Muscle of leg (tissue), 11 donors: ENCODE data around the gene SLC35E2B. TPM values are rescaled to one million over a fixed set of nuclear protein-coding genes. Genes with fewer than 3 reads are reported as not detected.
A peak's percentile ranks its signal among the peaks of the same experiment; 100 is the strongest.

Experiments used
- DNase-seq: peaks from one replicate; pipeline ENCODE4 v3.0.0; 2013
- H3K27ac ChIP-seq: one replicate; pipeline ENCODE4 v1.5.1; 2013; ENCODE audit warnings: mild to moderate bottlenecking, low read length, control low read depth
- H3K27me3 ChIP-seq: one replicate; pipeline ENCODE4 v1.6.1; 2013; ENCODE audit warnings: low read length; ENCODE audit not compliant: control insufficient read depth, insufficient read depth
- H3K36me3 ChIP-seq: one replicate; pipeline ENCODE4 v1.6.1; 2013; ENCODE audit warnings: low read length; ENCODE audit not compliant: control insufficient read depth, insufficient read depth
- H3K4me1 ChIP-seq: one replicate; pipeline ENCODE4 v1.6.1; 2013; ENCODE audit warnings: low read length; ENCODE audit not compliant: control insufficient read depth, insufficient read depth
- H3K4me3 ChIP-seq: one replicate; pipeline ENCODE4 v1.5.1; 2013; ENCODE audit warnings: low read length, control low read depth
- H3K9me3 ChIP-seq: replicated peaks from 2 replicates; pipeline ENCODE4 v1.6.1; 2013; ENCODE audit warnings: low read depth, low read length; ENCODE audit not compliant: control insufficient read depth
- WGBS: methylation state at CpG from one replicate; pipeline ENCODE4 v1.1.5; 2013; ENCODE audit warnings: missing lambda C conversion rate; ENCODE audit not compliant: insufficient coverage; 5-methylcytosine and 5-hydroxymethylcytosine counted together
- polyA plus RNA-seq, 8 donors: library from polyadenylated mRNA; unstranded; fragments of 120-200 nt; gene quantifications; one replicate each; pipeline versions ENCODE4 v1.2.1 to v1.2.3, GENCODE V29; 2013; ENCODE audit warnings: inconsistent platforms in 1 of 8, low replicate concordance in 1 of 8; ENCODE audit not compliant: insufficient read length in 8 of 8, insufficient read depth in 1 of 8
- total RNA-seq: library from RNA; stranded (reverse); fragments of 120-200 nt; gene quantifications from one replicate; pipeline ENCODE4 v1.2.4, GENCODE V29; 2013

SLC35E2B gene
- total and polyA plus RNA-seq, 9 donors = 27.4 to 56.9 (median 48.1) TPM

- Histone ChIP-seq H3K27me3 (peaks cover 2% of the 10 kb centered on the region), H3K4me1 (peaks cover 29% of the 10 kb centered on the region), H3K4me3 (no peak overlapping the region), H3K27ac (peak overlapping the region; percentile 85), H3K36me3 (peaks cover 5% of the 10 kb centered on the region), H3K9me3 (no peaks in the 10 kb centered on the region)
- no peak for DNase-seq
- 62% methylated on average over 5 of the region's 12 CpGs for WGBS
Observed at GRCh38 chr1:1609822-1610485, 82.6 kb downstream of the SLC35E2B start.

Other genes with a start within 250 kb of the SLC35E2B start
- gene ATAD3C, start 243.1 kb downstream of the SLC35E2B start, total RNA-seq = 0.22 TPM
- gene ATAD3C, start 243.1 kb downstream of the SLC35E2B start, polyA plus RNA-seq = 1 to 10 TPM in 3 of 8 donors, under 1 TPM in 5; 0.28 to 1.2 (median 0.49) TPM
- gene ATAD3B, start 221.0 kb downstream of the SLC35E2B start, total RNA-seq = 13.7 TPM
- 10 to 100 TPM in 7 of 8 donors, 1 to 10 TPM in 1; 9.6 to 16.5 (median 14.5) TPM for gene ATAD3B, start 221.0 kb downstream of the SLC35E2B start, polyA plus RNA-seq
- gene ATAD3A, start 180.6 kb downstream of the SLC35E2B start, total RNA-seq = 13.5 TPM
- gene ATAD3A, start 180.6 kb downstream of the SLC35E2B start, polyA plus RNA-seq = 10 to 100 TPM; 15.8 to 22.0 (median 20.6) TPM
- gene TMEM240, start 152.2 kb downstream of the SLC35E2B start, total RNA-seq = 3.5 TPM
- gene TMEM240, start 152.2 kb downstream of the SLC35E2B start, polyA plus RNA-seq = 1 to 10 TPM; 3.6 to 9.2 (median 4.9) TPM
- gene SSU72, start 117.9 kb downstream of the SLC35E2B start, total RNA-seq = 38.0 TPM
- 100 to 1,000 TPM in 1 of 8 donors, 10 to 100 TPM in 7; 77.5 to 106 (median 92.4) TPM for gene SSU72, start 117.9 kb downstream of the SLC35E2B start, polyA plus RNA-seq
- 0.62 TPM for gene FNDC10, start 92.7 kb downstream of the SLC35E2B start, total RNA-seq
- 1 to 10 TPM; 1.5 to 3.3 (median 2.7) TPM for gene FNDC10, start 92.7 kb downstream of the SLC35E2B start, polyA plus RNA-seq
- 54.8 TPM for gene MIB2, start 77.3 kb downstream of the SLC35E2B start, total RNA-seq
- gene MIB2, start 77.3 kb downstream of the SLC35E2B start, polyA plus RNA-seq = 100 to 1,000 TPM in 1 of 8 donors, 10 to 100 TPM in 7; 43.2 to 111 (median 76.9) TPM
- gene MMP23B, start 60.6 kb downstream of the SLC35E2B start, total RNA-seq = 50.7 TPM
- gene MMP23B, start 60.6 kb downstream of the SLC35E2B start, polyA plus RNA-seq = 10 to 100 TPM; 27.6 to 55.6 (median 36.3) TPM
- 9.4 TPM for gene CDK11B, start 33.8 kb downstream of the SLC35E2B start, total RNA-seq
- 10 to 100 TPM; 32.0 to 37.8 (median 35.1) TPM for gene CDK11B, start 33.8 kb downstream of the SLC35E2B start, polyA plus RNA-seq
- gene CDK11A, start 31.6 kb upstream of the SLC35E2B start, total RNA-seq = 11.5 TPM
- 10 to 100 TPM; 19.5 to 31.2 (median 25.8) TPM for gene CDK11A, start 31.6 kb upstream of the SLC35E2B start, polyA plus RNA-seq
- 18.2 TPM for gene NADK, start 85.7 kb upstream of the SLC35E2B start, total RNA-seq
- 10 to 100 TPM; 28.1 to 40.1 (median 32.8) TPM for gene NADK, start 85.7 kb upstream of the SLC35E2B start, polyA plus RNA-seq
- 52.3 TPM for gene GNB1, start 198.3 kb upstream of the SLC35E2B start, total RNA-seq
- 100 to 1,000 TPM; 151 to 216 (median 179) TPM for gene GNB1, start 198.3 kb upstream of the SLC35E2B start, polyA plus RNA-seq
- 162 TPM for gene CALML6, start 222.5 kb upstream of the SLC35E2B start, total RNA-seq
- gene CALML6, start 222.5 kb upstream of the SLC35E2B start, polyA plus RNA-seq = 100 to 1,000 TPM; 132 to 277 (median 201) TPM
- gene TMEM52, start 226.5 kb upstream of the SLC35E2B start, total RNA-seq = 66.3 TPM
- 100 to 1,000 TPM in 2 of 8 donors, 10 to 100 TPM in 6; 43.3 to 129 (median 85.1) TPM for gene TMEM52, start 226.5 kb upstream of the SLC35E2B start, polyA plus RNA-seq